OCI-LY1 (cell line): ENCODE measurements around the gene RPS3.

ENCODE experiments used
- EZH2 ChIP-seq: fragments of 200-600 bp; sonication (generic), shearing (Covaris generic); IDR thresholded peaks from 2 replicates; pipeline ENCODE4 v1.8.0; 2017; ENCODE audit warnings: borderline replicate concordance, mixed run types, mild to moderate bottlenecking, antibody characterized with exemption, low read length, moderate library complexity, mixed read lengths
- TF ChIP-seq, protein P1 (sequence below): fragments of 200-600 bp; sonication (generic), shearing (Covaris generic); IDR thresholded peaks from 2 replicates; pipeline ENCODE4 v1.5.1; 2017; ENCODE audit warnings: mild to moderate bottlenecking, antibody characterized with exemption, low read length, moderate library complexity, mixed read lengths

DNA sequence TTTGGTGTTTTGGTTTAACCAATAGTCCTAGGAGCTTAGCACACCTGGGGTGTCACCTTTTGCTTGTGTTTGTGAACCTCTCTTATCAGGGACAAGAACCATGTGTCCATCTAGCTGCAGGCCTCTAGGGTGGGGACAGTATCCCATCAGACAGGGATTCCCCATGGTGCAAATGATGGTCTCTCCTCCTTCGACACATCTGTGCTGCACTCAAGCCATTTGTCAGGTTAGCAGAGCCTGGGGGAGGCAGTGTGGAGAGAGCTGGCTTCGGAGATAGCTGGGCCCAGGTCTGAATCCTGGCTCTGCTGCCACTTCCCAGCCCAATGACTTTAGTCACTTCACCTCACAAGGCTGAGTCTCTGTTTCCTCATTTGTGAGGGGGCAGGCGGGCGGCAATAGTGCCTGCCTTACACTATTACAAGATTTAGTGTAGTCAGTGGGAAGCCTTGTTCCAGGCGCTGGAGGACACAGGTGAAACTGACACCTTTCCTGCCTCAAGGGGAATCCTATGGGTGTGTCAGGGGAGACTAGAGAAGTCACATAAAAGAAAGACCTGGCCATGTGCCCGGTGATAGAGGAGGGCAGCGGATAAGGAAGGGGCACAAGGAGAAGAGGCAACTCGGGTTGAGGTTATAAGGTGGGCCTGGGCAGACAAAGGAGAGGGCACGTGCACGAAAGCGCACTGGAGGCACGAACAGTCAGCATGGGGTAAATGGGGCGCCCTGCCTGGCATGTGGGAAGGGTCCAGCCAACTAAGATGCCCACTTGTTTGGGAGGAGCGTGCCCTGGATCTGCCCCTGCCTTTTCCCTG is 21.1 kb downstream of the RPS3 start:
- TF ChIP-seq, protein P1, sequence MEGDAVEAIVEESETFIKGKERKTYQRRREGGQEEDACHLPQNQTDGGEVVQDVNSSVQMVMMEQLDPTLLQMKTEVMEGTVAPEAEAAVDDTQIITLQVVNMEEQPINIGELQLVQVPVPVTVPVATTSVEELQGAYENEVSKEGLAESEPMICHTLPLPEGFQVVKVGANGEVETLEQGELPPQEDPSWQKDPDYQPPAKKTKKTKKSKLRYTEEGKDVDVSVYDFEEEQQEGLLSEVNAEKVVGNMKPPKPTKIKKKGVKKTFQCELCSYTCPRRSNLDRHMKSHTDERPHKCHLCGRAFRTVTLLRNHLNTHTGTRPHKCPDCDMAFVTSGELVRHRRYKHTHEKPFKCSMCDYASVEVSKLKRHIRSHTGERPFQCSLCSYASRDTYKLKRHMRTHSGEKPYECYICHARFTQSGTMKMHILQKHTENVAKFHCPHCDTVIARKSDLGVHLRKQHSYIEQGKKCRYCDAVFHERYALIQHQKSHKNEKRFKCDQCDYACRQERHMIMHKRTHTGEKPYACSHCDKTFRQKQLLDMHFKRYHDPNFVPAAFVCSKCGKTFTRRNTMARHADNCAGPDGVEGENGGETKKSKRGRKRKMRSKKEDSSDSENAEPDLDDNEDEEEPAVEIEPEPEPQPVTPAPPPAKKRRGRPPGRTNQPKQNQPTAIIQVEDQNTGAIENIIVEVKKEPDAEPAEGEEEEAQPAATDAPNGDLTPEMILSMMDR = no peak
- no peak for TF ChIP-seq EZH2
